NCI-H69 (cell line): ENCODE results near the gene ZBTB46.
"Not testable (repeated sequence)": the region's sequence is repeated elsewhere in the genome, so short reads cannot be mapped to it uniquely, and the experiment has no call there.

ENCODE experiments used
- DNase-seq: peaks from one replicate; lab custom pipeline; 2025; lab: John Stamatoyannopoulos, UW

ZBTB46 gene

DNA sequence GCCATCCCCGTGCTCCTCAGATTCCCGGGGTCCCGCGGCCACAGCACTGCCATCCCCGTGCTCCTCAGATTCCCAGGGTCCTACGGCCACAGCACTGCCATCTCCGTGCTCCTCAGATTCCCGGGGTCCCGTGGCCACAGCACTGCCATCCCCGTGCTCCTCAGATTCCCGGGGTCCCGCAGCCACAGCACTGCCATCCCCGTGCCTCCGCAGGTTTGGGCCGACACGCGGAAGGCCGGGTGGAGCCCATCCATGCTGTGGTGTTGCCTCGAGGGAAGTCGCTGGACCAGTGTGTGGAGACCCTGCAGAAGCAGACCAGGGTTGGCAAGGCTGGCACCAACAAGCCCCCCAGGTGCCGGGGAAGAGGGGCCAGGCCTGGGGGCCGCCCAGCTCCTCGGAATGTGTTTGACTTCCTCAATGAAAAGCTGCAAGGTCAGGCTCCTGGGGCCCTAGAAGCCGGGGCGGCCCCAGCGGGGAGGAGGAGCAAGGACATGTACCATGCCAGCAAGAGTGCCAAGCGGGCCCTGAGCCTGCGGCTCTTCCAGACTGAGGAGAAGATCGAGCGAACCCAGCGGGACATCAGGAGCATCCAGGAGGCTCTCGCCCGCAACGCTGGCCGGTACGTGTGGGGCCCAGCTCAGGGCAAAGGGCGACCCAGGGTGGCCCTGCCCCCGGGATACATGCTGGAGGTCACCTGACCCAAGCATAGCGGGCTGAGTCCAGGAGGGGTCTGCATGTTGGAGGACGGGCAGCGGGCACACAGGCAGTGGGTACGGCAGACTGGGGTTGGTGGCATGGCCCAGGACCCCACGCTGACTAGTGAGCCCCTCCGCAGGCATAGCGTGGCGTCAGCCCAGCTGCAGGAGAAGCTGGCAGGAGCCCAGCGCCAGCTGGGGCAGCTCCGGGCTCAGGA, 95.9 kb downstream of the ZBTB46 start:
- no peak for DNase-seq

GRCh38 chr20:63734111-63734945, 96.7 kb downstream of the ZBTB46 start:
- no peak for DNase-seq

GRCh38 chr20:63733579-63734081, 97.4 kb downstream of the ZBTB46 start:
- no peak for DNase-seq

GRCh38 chr20:63733117-63733516, 97.9 kb downstream of the ZBTB46 start:
- no peak for DNase-seq

GRCh38 chr20:63732118-63733095, 98.7 kb downstream of the ZBTB46 start:
- DNase-seq = no peak

GRCh38 chr20:63731410-63731809, 99.7 kb downstream of the ZBTB46 start:
- DNase-seq = no peak

DNA sequence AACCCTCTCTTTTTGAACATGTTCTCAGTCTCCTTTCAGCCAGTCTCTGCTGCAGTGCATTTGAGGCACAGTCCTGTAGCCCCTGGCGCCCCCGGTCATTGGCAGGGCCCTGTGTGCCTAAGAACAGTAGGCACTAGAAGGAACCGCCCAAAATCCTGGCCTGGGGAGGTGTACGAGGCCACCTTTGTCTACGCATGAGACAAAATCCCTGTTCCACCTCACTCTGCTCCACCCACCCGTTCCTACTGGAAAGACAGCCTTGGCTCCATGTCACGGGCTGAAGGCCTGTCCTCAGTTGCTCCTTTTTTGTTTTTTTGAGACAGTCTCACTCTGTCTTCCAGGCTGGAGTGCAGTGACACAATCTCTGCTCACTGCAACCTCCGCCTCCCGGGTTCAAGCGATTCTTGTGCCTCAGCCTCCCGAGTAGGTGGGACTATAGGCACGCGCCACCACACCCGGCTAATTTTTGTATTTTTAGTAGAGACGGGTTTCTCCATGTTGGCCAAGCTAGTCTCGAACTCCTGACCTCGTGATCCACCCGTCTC, 100.8 kb downstream of the ZBTB46 start:
- DNase-seq = not testable (repeated sequence)

DNA sequence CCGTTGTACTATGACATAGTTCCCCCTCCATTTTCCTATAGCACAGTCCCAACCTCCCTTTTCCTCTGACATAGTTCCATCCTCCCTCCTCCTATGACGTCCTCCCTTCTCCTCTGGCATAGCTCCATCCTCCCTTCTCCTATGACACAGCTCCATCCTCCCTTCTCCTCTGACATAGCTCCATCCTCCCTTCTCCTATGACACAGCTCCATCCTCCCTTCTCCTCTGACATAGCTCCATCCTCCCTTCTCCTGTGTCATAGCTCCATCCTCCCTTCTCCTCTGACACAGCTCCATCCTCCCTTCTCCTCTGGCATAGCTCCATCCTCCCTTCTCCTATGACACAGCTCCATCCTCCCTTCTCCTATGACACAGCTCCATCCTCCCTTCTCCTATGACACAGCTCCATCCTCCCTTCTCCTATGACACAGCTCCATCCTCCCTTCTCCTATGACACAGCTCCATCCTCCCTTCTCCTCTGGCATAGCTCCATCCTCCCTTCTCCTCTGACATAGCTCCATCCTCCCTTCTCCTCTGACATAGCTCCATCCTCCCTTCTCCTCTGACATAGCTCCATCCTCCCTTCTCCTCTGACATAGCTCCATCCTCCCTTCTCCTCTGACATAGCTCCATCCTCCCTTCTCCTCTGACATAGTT, 108.0 kb downstream of the ZBTB46 start:
- not testable (repeated sequence) for DNase-seq

DNA sequence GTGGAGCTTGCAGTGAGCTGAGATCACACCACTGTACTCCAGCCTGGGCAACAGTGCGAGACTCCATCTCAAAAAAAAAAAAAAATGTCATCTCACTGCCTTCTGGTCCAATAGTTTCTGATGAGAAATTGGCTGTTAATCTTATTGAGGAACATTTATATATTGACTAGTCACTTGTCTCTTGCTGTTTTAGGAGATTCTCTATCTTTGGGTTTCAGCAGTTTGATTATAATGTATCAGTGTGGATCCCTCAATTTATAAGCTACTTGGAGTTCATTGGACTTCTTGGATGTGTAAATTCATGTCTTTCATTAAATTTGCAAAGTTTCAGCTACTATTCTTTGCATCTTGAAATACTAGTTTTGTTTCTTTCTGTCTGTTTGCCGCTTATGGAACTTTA, 112.1 kb downstream of the ZBTB46 start:
- no peak for DNase-seq

GRCh38 chr20:63714858-63715257, 116.2 kb downstream of the ZBTB46 start:
- no peak for DNase-seq

DNA sequence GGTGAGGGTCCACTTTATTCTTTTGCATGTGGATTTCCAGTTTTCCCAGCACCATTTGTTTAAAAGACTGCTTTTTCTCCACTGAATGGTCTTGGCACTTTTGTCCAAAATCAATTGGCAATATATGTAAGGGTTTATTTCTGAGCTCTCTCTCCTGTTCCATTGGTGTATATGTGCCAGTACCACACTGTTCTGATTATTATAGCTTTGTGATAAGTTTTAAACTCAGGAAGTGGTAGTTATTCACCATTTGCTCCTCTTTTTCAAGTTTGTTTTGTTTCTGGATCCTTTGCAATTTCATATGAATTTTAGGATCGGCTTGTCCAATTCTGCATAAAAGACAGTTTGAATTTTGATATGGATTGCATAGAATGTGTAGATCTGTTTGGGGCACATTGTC, 118.9 kb downstream of the ZBTB46 start:
- DNase-seq = no peak

GRCh38 chr20:63711085-63711645, 119.9 kb downstream of the ZBTB46 start:
- DNase-seq = no peak

DNA sequence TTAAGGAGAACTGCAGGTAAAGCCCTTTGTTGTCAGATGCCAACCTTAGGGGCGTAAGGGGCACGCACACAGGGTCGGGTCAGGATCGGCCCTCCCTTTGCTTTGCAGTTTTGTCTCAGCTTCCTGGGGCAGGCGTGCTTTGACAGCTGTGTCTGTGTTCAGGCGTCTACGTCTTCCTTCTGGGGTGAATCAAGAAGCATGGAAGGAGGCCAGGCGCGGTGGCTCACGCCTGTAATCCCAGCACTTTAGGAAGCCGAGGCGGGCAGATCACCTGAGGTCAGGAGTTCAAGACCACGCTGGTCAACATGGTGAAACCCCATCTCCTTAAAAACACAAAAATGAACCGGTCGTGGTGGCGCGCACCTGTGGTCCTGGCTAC, 121.9 kb downstream of the ZBTB46 start:
- no peak for DNase-seq

GRCh38 chr20:63708301-63709148, 122.5 kb downstream of the ZBTB46 start:
- DNase-seq = peak; percentile 31

DNA sequence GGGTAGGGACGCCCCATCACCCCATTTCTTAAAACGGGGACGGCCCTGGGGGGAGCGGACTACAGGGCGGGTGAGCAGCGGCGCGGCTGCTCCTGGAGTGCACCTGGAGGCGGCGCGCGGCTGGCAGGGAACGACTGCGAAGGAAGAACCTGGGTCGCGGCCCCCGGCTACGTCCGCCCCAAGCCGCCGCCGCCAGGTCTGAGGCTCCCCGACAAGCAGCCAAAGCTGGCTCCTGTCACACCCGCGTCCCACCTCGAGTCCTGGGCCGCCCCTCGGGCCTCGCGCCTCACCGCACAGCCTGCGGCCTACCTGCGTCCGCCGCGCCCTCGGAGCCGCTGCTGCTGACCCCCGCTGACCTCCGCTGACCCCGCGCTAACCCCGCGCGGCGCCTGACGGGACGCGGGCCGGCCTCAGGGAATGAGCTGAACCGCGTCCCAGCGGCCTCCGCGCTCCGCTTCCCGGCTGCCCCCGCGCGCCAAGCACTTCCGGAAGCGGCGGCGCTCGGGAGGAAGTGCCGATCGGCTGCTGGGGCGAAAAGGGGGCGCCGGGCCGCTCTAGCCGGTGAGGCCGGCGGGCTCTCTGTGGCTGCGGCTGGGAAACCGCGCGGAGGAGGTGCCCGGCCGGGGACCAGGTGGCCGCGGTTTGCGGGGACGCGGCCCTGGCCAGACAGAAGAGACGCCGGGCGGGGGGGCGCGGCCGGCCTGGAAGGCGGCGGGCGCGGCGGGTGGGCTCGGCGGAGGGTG, 123.3 kb downstream of the ZBTB46 start, which contains the start of the genes ARFRP1 and ZGPAT:
Gene ARFRP1 (minus strand): TSS at position 419 of the 743 bp plus-strand sequence. CDS start 885 bp downstream, outside the sequence.
Gene ZGPAT (plus strand): TSS at position 482 of the 743 bp plus-strand sequence. CDS start 542 bp downstream, outside the sequence.
- DNase-seq = peak; percentile 85

DNA sequence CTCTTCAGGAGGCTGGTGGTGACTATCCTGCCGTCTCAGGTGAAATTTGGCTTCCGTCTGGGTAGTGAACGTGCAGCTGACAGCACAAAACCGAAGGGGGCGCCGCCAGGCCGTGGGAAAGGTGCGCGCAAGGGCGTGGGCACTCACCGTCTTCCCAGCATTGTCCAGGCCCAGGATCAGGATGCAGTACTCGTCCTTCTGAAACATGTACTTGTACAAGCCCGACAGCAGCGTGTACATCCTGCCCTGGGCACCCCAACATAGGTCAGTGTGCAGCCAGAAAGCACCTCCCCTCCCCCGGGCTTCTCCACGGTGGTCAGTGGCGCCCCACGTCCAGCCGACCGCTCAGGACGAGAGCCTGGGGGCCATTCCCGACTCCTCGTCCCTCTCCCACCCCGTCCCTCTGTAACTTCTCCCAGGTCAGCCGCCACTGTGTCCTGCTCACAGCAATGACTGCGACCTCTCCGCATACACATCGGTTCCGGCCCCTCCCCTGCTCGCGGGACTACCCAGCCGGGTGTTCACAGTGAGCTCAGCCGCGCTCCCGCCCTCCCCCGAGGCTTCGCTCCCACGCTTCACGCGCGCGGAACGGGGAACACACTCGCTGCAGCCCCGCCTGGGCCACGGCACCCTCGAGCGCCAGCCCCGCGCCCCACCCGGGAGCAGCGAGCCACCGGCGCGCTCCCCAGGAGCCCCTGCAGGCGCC, 124.1 kb downstream of the ZBTB46 start:
- DNase-seq = peak; percentile 34

DNA sequence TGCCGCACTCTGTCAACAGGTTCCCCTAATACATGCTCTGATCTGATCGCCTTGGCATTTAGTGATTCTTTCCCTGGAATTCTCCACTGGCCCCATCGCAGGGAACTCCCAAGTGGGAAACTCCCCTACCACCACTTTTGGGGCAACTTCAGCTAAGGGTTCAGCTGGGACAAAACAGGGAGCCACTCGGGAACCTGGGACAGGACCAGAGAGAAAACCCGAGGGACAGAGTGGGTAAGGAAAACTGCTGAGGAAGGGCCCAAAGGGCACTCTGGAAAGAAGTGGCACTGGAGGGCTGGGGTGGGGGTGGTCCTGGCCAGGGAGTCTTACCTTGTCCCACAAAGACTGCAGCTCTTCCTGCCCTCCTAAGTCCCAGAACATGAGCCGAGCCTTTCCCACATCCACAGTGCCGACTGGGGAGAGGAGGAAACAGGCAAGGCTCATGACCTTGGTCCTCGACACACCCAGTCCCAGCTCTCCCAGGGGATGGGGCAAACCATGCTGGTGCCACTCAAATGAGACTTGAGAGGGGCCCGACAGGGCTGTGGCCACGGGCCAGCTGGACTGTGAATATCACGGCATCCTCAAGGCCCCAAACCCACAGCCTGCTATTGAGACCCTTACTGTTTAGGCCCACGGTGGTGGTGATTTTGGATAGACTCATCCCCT, 124.9 kb downstream of the ZBTB46 start:
- DNase-seq = no peak
